Measurements from ENCODE around the gene AFMID. TPM values are rescaled to one million over a fixed set of nuclear protein-coding genes. Genes with fewer than 3 reads are reported as not detected.

AFMID gene
- total and polyA plus RNA-seq, 7 donors: 6.1 to 32.9 (median 11.4) TPM

- Histone ChIP-seq H3K27me3 (no peaks in the 10 kb centered on the region), H3K27ac (no peak overlapping the region), H3K36me3 (peaks cover 0 to 12% (median 0%) of the 10 kb centered on the region in 4 donors), H3K4me1 (no peaks in the 10 kb centered on the region), H3K4me3 (no peak overlapping the region), H3K9me3 (no peaks in the 10 kb centered on the region)
- intact Hi-C loops (cut with DNase I): no loop called here
- TF ChIP-seq POLR2A (IDR thresholded peaks at IDR 0.05): no peak
- TF ChIP-seq POLR2AphosphoS5 (IDR thresholded peaks at IDR 0.05): no peak
- no peak for TF ChIP-seq EP300 (IDR thresholded peaks at IDR 0.05)
- TF ChIP-seq CTCF (IDR thresholded peaks at IDR 0.05): no peak
- WGBS, 2 donors: 86 to 94% methylated on average over 5 of the region's 5 CpGs
- DNase-seq: no peak
Observed at GRCh38 chr17:78196716-78197115, 9.6 kb downstream of the AFMID start.

GRCh38 chr17:78197147-78197832 lies 10.1 kb downstream of the AFMID start:
- no peaks in the 10 kb centered on the region for H3K9me3 ChIP-seq
- TF ChIP-seq EP300 (IDR thresholded peaks at IDR 0.05): no peak
- TF ChIP-seq POLR2AphosphoS5 (IDR thresholded peaks at IDR 0.05): no peak
- no peak for DNase-seq
- intact Hi-C loops (cut with DNase I): no loop called here
- H3K4me1 ChIP-seq: no peaks in the 10 kb centered on the region
- peaks cover 0 to 7% (median 0%) of the 10 kb centered on the region in 4 donors for H3K36me3 ChIP-seq
- no peak overlapping the region for H3K27ac ChIP-seq
- H3K4me3 ChIP-seq: no peak overlapping the region
- WGBS, 2 donors: 91 to 93% methylated on average over 9 of the region's 9 CpGs
- no peaks in the 10 kb centered on the region for H3K27me3 ChIP-seq

- H3K4me3 ChIP-seq: no peak overlapping the region
- intact Hi-C loops (cut with DNase I): no loop called here
- no peak overlapping the region for H3K27ac ChIP-seq
- TF ChIP-seq POLR2A (IDR thresholded peaks at IDR 0.05) (no peak), CTCF (IDR thresholded peaks at IDR 0.05) (no peak), POLR2AphosphoS5 (IDR thresholded peaks at IDR 0.05) (no peak), EP300 (IDR thresholded peaks at IDR 0.05) (no peak)
- H3K4me1 ChIP-seq: no peaks in the 10 kb centered on the region
- 89% methylated on average over 6 of the region's 6 CpGs for WGBS, 2 donors
- no peaks in the 10 kb centered on the region for H3K9me3 ChIP-seq
- H3K36me3 ChIP-seq: peaks cover 0 to 5% (median 0%) of the 10 kb centered on the region in 4 donors
- DNase-seq: no peak
- H3K27me3 ChIP-seq: no peaks in the 10 kb centered on the region
Observed at GRCh38 chr17:78200451-78200850, 13.3 kb downstream of the AFMID start.

- H3K4me3 ChIP-seq: no peak overlapping the region
- 92 to 95% methylated on average over 8 of the region's 8 CpGs for WGBS, 2 donors
- no peak overlapping the region for H3K27ac ChIP-seq
- no peaks in the 10 kb centered on the region for H3K9me3 ChIP-seq
- no peak for DNase-seq
- H3K36me3 ChIP-seq: no peaks in the 10 kb centered on the region
- TF ChIP-seq POLR2A (IDR thresholded peaks at IDR 0.05) (no peak), POLR2AphosphoS5 (IDR thresholded peaks at IDR 0.05) (no peak), CTCF (IDR thresholded peaks at IDR 0.05) (no peak), EP300 (IDR thresholded peaks at IDR 0.05) (no peak)
- no peaks in the 10 kb centered on the region for H3K4me1 ChIP-seq
- no peaks in the 10 kb centered on the region for H3K27me3 ChIP-seq
- intact Hi-C loops (cut with DNase I): no loop called here
Observed at GRCh38 chr17:78202666-78203065, 15.5 kb downstream of the AFMID start.

- TF ChIP-seq CTCF (IDR thresholded peaks at IDR 0.05): no peak
- TF ChIP-seq POLR2AphosphoS5 (IDR thresholded peaks at IDR 0.05): no peak
- TF ChIP-seq EP300 (IDR thresholded peaks at IDR 0.05): no peak
- no peak for TF ChIP-seq POLR2A (IDR thresholded peaks at IDR 0.05)
- Histone ChIP-seq H3K4me3 (no peak overlapping the region), H3K4me1 (no peaks in the 10 kb centered on the region), H3K27me3 (no peaks in the 10 kb centered on the region), H3K36me3 (no peaks in the 10 kb centered on the region), H3K9me3 (no peaks in the 10 kb centered on the region), H3K27ac (no peak overlapping the region)
- DNase-seq: no peak
- intact Hi-C loops (cut with DNase I): no loop called here
- WGBS, 2 donors: 86 to 93% methylated on average over 22 of the region's 22 CpGs
Observed at GRCh38 chr17:78204387-78205123, 17.4 kb downstream of the AFMID start.
